ENCODE measurements around the gene PIERCE2. TPM values are rescaled to one million over a fixed set of nuclear protein-coding genes. Genes with fewer than 3 reads are reported as not detected.
"Not testable (repeated sequence)": the region's sequence is repeated elsewhere in the genome, so short reads cannot be mapped to it uniquely, and the experiment has no call there.

The PIERCE2 gene
- total RNA-seq, 1 donor from 2014 or later: 2.3 TPM

- no peaks in the 10 kb centered on the region for H3K4me1 ChIP-seq
- no peak overlapping the region for H3K27ac ChIP-seq
- ATAC-seq (peak; percentile 81), DNase-seq (no peak)
- H3K36me3 ChIP-seq: no peaks in the 10 kb centered on the region
- intact Hi-C loops (cut with DNase I): no loop called here
- no peaks in the 10 kb centered on the region for H3K27me3 ChIP-seq
- H3K4me3 ChIP-seq: no peak overlapping the region
- TF ChIP-seq, protein P1, sequence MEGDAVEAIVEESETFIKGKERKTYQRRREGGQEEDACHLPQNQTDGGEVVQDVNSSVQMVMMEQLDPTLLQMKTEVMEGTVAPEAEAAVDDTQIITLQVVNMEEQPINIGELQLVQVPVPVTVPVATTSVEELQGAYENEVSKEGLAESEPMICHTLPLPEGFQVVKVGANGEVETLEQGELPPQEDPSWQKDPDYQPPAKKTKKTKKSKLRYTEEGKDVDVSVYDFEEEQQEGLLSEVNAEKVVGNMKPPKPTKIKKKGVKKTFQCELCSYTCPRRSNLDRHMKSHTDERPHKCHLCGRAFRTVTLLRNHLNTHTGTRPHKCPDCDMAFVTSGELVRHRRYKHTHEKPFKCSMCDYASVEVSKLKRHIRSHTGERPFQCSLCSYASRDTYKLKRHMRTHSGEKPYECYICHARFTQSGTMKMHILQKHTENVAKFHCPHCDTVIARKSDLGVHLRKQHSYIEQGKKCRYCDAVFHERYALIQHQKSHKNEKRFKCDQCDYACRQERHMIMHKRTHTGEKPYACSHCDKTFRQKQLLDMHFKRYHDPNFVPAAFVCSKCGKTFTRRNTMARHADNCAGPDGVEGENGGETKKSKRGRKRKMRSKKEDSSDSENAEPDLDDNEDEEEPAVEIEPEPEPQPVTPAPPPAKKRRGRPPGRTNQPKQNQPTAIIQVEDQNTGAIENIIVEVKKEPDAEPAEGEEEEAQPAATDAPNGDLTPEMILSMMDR (IDR thresholded peaks at IDR 0.05): peak; percentile 56
- no peaks in the 10 kb centered on the region for H3K9me3 ChIP-seq
Measured at GRCh38 chr15:55434989-55435825, 26.9 kb downstream of the PIERCE2 start.

DNA sequence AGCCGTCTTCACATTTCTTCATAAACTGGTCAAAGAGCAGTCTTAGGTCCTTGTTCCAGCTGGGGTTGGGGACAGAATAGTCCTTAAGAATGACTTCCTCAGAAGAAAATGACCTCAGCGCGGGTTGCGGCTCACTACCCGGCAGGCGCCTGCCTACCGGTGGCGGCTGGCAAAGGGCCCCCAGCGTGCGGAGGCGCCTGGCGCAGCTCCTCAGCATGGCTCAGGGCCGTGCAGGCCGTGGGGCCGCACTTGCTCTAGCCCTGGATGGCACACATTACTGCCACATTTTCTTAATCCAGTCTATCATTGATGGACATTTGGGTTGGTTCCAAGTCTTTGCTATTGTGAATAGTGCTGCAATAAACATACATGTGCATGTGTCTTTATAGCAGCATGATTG is 34.8 kb downstream of the PIERCE2 start:
- H3K27ac ChIP-seq; H3K27me3 ChIP-seq; H3K4me1 ChIP-seq; H3K36me3 ChIP-seq; DNase-seq; intact Hi-C loops (cut with DNase I); H3K4me3 ChIP-seq; H3K9me3 ChIP-seq: not testable (repeated sequence)
- peak; percentile 26 for ATAC-seq

DNA sequence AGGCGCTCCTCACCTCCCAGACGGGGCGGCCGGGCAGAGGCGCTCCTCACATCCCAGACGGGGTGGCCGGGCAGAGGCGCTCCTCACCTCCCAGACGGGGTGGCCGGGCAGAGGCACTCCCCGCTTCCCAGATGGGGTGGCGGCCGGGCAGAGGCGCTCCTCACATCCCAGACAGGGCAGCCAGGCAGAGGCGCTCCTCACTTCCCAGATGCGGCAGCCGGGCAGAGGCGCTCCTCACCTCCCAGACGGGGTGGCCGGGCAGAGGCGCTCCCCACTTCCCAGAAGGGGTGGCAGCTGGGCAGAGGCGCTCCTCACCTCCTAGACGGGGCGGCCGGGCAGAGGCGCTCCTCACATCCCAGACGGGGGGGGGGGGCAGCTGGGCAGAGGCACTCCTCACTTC is 37.6 kb downstream of the PIERCE2 start:
- H3K4me3 ChIP-seq; ATAC-seq; intact Hi-C loops (cut with DNase I); H3K36me3 ChIP-seq; H3K9me3 ChIP-seq; H3K27me3 ChIP-seq; H3K27ac ChIP-seq; DNase-seq; H3K4me1 ChIP-seq: not testable (repeated sequence)

- H3K9me3 ChIP-seq; ATAC-seq; H3K27ac ChIP-seq; H3K36me3 ChIP-seq; H3K27me3 ChIP-seq; DNase-seq; H3K4me3 ChIP-seq; intact Hi-C loops (cut with DNase I); H3K4me1 ChIP-seq: not testable (repeated sequence)
Measured at GRCh38 chr15:55446379-55447029, 38.2 kb downstream of the PIERCE2 start.

DNA sequence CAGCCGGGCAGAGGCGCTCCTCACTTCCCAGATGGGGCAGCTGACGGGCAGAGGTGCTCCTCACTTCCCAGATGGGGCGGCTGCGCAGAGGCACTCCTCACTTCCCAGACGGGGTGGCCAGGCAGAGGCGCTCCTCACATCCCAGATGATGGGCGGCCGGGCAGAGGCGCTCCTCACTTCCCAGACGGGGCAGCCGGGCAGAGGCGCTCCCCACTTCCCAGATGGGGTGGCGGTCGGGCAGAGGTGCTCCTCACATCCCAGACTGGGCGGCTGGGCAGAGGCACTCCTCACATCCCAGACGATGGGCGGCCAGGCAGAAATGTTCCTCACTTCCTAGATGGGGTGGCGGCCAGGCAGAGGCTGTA is 38.7 kb downstream of the PIERCE2 start:
- H3K27ac ChIP-seq; intact Hi-C loops (cut with DNase I); DNase-seq; H3K4me3 ChIP-seq; H3K36me3 ChIP-seq; H3K27me3 ChIP-seq; ATAC-seq; H3K4me1 ChIP-seq; H3K9me3 ChIP-seq: not testable (repeated sequence)

GRCh38 chr15:55457401-55458022 is 49.2 kb downstream of the PIERCE2 start:
- ATAC-seq: peak; percentile 75
- no peak overlapping the region for H3K4me3 ChIP-seq
- TF ChIP-seq, protein P1 (IDR thresholded peaks at IDR 0.05): no peak
- no peaks in the 10 kb centered on the region for H3K36me3 ChIP-seq
- no peak overlapping the region for H3K27ac ChIP-seq
- no peaks in the 10 kb centered on the region for H3K4me1 ChIP-seq
- intact Hi-C loops (cut with DNase I): no loop called here
- peak; percentile 72 for DNase-seq
- no peaks in the 10 kb centered on the region for H3K27me3 ChIP-seq
- H3K9me3 ChIP-seq: no peaks in the 10 kb centered on the region

DNA sequence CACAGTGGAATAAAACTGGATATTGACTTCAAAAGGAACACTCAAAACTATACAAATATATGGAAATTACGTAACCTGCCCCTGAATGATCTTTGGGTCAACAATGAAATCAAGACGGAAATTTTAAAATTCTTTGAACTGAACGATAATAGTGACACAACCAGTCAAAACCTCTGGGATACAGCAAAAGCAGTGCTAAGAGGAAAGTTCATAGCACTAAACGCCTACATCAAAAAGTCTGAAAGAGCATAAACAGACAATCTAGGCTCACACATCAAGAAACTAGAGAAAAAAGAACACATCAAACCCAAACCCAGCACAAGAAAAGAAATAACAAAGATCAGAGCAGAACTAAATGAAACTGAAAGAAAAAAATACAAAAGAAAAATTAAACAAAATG is 53.2 kb downstream of the PIERCE2 start:
- TF ChIP-seq, protein P1 (IDR thresholded peaks at IDR 0.05): no peak
- ATAC-seq (no peak), DNase-seq (no peak)
- Histone ChIP-seq H3K4me3 (no peak overlapping the region), H3K4me1 (no peaks in the 10 kb centered on the region), H3K36me3 (no peaks in the 10 kb centered on the region), H3K9me3 (no peaks in the 10 kb centered on the region), H3K27me3 (no peaks in the 10 kb centered on the region), H3K27ac (no peak overlapping the region)
- intact Hi-C loops (cut with DNase I): no loop called here

Data from upper lobe of right lung (tissue), 1 donor.